CD4-positive, alpha-beta T cell (primary cell): ENCODE results near the gene ADAT3. TPM values are rescaled to one million over a fixed set of nuclear protein-coding genes. Genes with fewer than 3 reads are reported as not detected.

Experiments
- ATAC-seq: fragments of 200-7000 bp; cut with Tn5 transposase; one replicate; pipeline ENCODE4 v1.10.0; 2022; ENCODE audit warnings: mild to moderate bottlenecking; ENCODE audit not compliant: poor library complexity
- CTCF ChIA-PET: fragments of 350-600 bp; sonication (Branson Sonifier 250); formaldehyde crosslinking; loops from one replicate; lab custom pipeline; 2021; ENCODE audit warnings: antibody characterized with exemption, inconsistent platforms; lab: Charles Lee
- POLR2A ChIA-PET: fragments of 350-600 bp; sonication (Branson Sonifier 250); formaldehyde crosslinking; loops from one replicate; lab custom pipeline; 2021; ENCODE audit warnings: antibody characterized with exemption, inconsistent platforms; lab: Charles Lee
- DNase-seq, 14 experiments: peaks; one replicate each; pipeline ENCODE4 v3.0.0-alpha.2; 2013 to 2020; ENCODE audit warnings: mixed read lengths in 2 of 14
- H3K27ac ChIP-seq, 2 donors: one replicate each; pipeline versions ENCODE4 v1.5.1 to v1.7.0; 2013; ENCODE audit warnings: low read length in 2 of 2, low read depth in 1 of 2, mild to moderate bottlenecking in 1 of 2
- H3K27me3 ChIP-seq, 2 experiments: 1 replicate in 1 of 2; 2 replicates in 1 of 2; pipeline versions ENCODE4 v1.6.1 to v1.7.0; 2013; ENCODE audit warnings: low read length in 2 of 2, control low read depth in 1 of 2, mild to moderate bottlenecking in 1 of 2, moderate library complexity in 1 of 2; ENCODE audit not compliant: insufficient read depth in 2 of 2, control insufficient read depth in 1 of 2
- H3K36me3 ChIP-seq: one replicate; pipeline ENCODE4 v1.6.1; 2013; ENCODE audit warnings: low read length, control low read depth; ENCODE audit not compliant: insufficient read depth
- H3K4me1 ChIP-seq: one replicate; pipeline ENCODE4 v1.6.1; 2013; ENCODE audit warnings: low read length, control low read depth; ENCODE audit not compliant: insufficient read depth
- H3K4me3 ChIP-seq: one replicate; pipeline ENCODE4 v1.5.1; 2013; ENCODE audit warnings: mild to moderate bottlenecking, low read length, moderate library complexity
- H3K9me3 ChIP-seq, 2 experiments: 1 replicate in 1 of 2; 2 replicates in 1 of 2; pipeline versions ENCODE4 v1.6.1 to v1.7.0; 2013; ENCODE audit warnings: low read length in 2 of 2, mild to moderate bottlenecking in 2 of 2, control low read depth in 1 of 2, moderate library complexity in 1 of 2; ENCODE audit not compliant: control insufficient read depth in 1 of 2, insufficient read depth in 1 of 2
- H3K27ac Mint-ChIP-seq: one replicate; pipeline ENCODE4 v1.8.0; 2020; ENCODE audit warnings: mixed read lengths
- H3K27me3 Mint-ChIP-seq: one replicate; pipeline ENCODE4 v1.8.0; 2021; ENCODE audit warnings: mixed read lengths
- H3K36me3 Mint-ChIP-seq: one replicate; pipeline ENCODE4 v1.8.0; 2021; ENCODE audit warnings: low read depth, mixed read lengths
- H3K4me1 Mint-ChIP-seq: one replicate; pipeline ENCODE4 v1.8.0; 2021; ENCODE audit warnings: low read depth, mixed read lengths
- H3K4me3 Mint-ChIP-seq: one replicate; pipeline ENCODE4 v1.8.0; 2020; ENCODE audit warnings: mild to moderate bottlenecking, mixed read lengths
- H3K9me3 Mint-ChIP-seq: one replicate; pipeline ENCODE4 v1.8.0; 2020; ENCODE audit warnings: mixed read lengths
- CTCF ChIP-seq: fragments of 200-600 bp; IDR thresholded peaks from one replicate; pipeline ENCODE4 v1.8.0; 2022; ENCODE audit warnings: antibody characterized with exemption, mild to moderate bottlenecking
- intact Hi-C, 2 experiments: fragments of 100-400 bp; cut with DNase I in 1 of 2; cut with micrococcal nuclease in 1 of 2; formaldehyde crosslinking; loops; one replicate each; pipeline versions ENCODE4 v1.15.1 to v1.9.0; 2023 to 2025; cut with DNase I, micrococcal nuclease
- total RNA-seq, 174 experiments: library from RNA in 2 of 174; stranded (reverse) in 2 of 174; gene quantifications; one replicate each; pipeline ENCODE4 v1.2.3 and lab custom pipeline; 2021 to 2026

Gene ADAT3
- total RNA-seq, 2 experiments from 2014 or later, result 7.9 to 8.2 TPM

GRCh38 chr19:1910177-1910576 is 5.0 kb downstream of the ADAT3 start:
- POLR2A ChIA-PET, result no interaction called here

GRCh38 chr19:1911098-1911497 is 5.9 kb downstream of the ADAT3 start:
- Mint-ChIP-seq H3K9me3 (no peaks in the 10 kb centered on the region), H3K36me3 (no peaks in the 10 kb centered on the region), H3K27me3 (no peaks in the 10 kb centered on the region), H3K27ac (no peak overlapping the region), H3K4me1 (peaks cover 16% of the 10 kb centered on the region), H3K4me3 (no peak overlapping the region)
- no peaks in the 10 kb centered on the region for H3K27me3 ChIP-seq
- POLR2A ChIA-PET, result no interaction called here
- no peak for ATAC-seq
- H3K9me3 ChIP-seq, result peaks cover 0 to 7% of the 10 kb centered on the region in 2 experiments
- no peak overlapping the region for H3K4me3 ChIP-seq
- peaks cover 30% of the 10 kb centered on the region for H3K4me1 ChIP-seq
- no peak for TF ChIP-seq CTCF
- no peak overlapping the region for H3K27ac ChIP-seq
- intact Hi-C loops, result no loop called here
- DNase-seq, result peak in 3 of 14 experiments; percentile 44 to 53 (median 47)
- CTCF ChIA-PET, result interaction anchor here (1.5 kb wide), 1 partner anchor 47 kb away, joined by 5 read pairs; no protein-coding TSS in a partner anchor
- H3K36me3 ChIP-seq, result peaks cover 13% of the 10 kb centered on the region

More at GRCh38 chr19:1910177-1910576, 5.0 kb downstream of the ADAT3 start:
- TF ChIP-seq CTCF, result no peak
- Histone ChIP-seq H3K27ac (no peak overlapping the region), H3K9me3 (peaks cover 0 to 7% of the 10 kb centered on the region in 2 experiments), H3K36me3 (peaks cover 13% of the 10 kb centered on the region), H3K27me3 (no peaks in the 10 kb centered on the region), H3K4me1 (peaks cover 36% of the 10 kb centered on the region), H3K4me3 (no peak overlapping the region)
- Mint-ChIP-seq H3K4me1 (peaks cover 24% of the 10 kb centered on the region), H3K4me3 (no peak overlapping the region), H3K27me3 (no peaks in the 10 kb centered on the region), H3K9me3 (no peaks in the 10 kb centered on the region), H3K27ac (peak overlapping the region; percentile 19), H3K36me3 (no peaks in the 10 kb centered on the region)
- ATAC-seq (no peak), DNase-seq (no peak)
- CTCF ChIA-PET, result no interaction called here
- intact Hi-C loops, result no loop called here

GRCh38 chr19:1911995-1912394 is 6.8 kb downstream of the ADAT3 start:
- no peak for TF ChIP-seq CTCF
- intact Hi-C loops, result no loop called here
- ATAC-seq, result no peak
- H3K4me1 ChIP-seq, result peaks cover 27% of the 10 kb centered on the region
- Mint-ChIP-seq H3K36me3 (no peaks in the 10 kb centered on the region), H3K27ac (no peak overlapping the region), H3K27me3 (no peaks in the 10 kb centered on the region), H3K9me3 (no peaks in the 10 kb centered on the region), H3K4me1 (peaks cover 16% of the 10 kb centered on the region), H3K4me3 (no peak overlapping the region)
- no peak overlapping the region for H3K27ac ChIP-seq
- ChIA-PET POLR2A (no interaction called here), CTCF (interaction anchor here (0.5 to 1.5 kb wide), 2 partner anchors 48 to 507 kb away, joined by 3 to 5 read pairs; no protein-coding TSS in a partner anchor)
- H3K27me3 ChIP-seq, result no peaks in the 10 kb centered on the region
- H3K36me3 ChIP-seq, result peaks cover 13% of the 10 kb centered on the region
- DNase-seq, result no peak
- no peak overlapping the region for H3K4me3 ChIP-seq
- H3K9me3 ChIP-seq, result peaks cover 0 to 7% of the 10 kb centered on the region in 2 experiments
